Measurements from ENCODE around the gene ZSCAN4. TPM values are rescaled to one million over a fixed set of nuclear protein-coding genes. Genes with fewer than 3 reads are reported as not detected.
A peak's percentile ranks its signal among the peaks of the same experiment; 100 is the strongest.

ZSCAN4 gene
- total RNA-seq, 1 experiment from 2014 or later: not detected

GRCh38 chr19:57651654-57651996 lies 17.1 kb upstream of the ZSCAN4 start:
- H3K4ac ChIP-seq (ENCODE audit: low read depth, low read length): no peak overlapping the region
- H4K5ac ChIP-seq (ENCODE audit: insufficient read length, low read depth, low read length): no peak overlapping the region
- H2BK20ac ChIP-seq (ENCODE audit: low read depth, low read length, poor library complexity, severe bottlenecking): no peak overlapping the region
- peak overlapping the region in 1 of 2 experiments; percentile 43; a peak in 3 of 5 replicates for H3K4me3 Mint-ChIP-seq
- TF ChIP-seq CTCF (conservative IDR thresholded peaks at IDR 0.05): peak; percentile 46
- H3K4me1 ChIP-seq (ENCODE audit: insufficient read depth, low read length): peaks cover 4% of the 10 kb centered on the region; the same call in 1 of the 2 replicates
- H2BK5ac ChIP-seq (ENCODE audit: insufficient read length, low read length): no peak overlapping the region
- DNase-seq: no peak
- H4K91ac ChIP-seq (ENCODE audit: insufficient read length, low read depth, low read length): no peak overlapping the region
- H3K9ac ChIP-seq (ENCODE audit: extremely low read depth, insufficient read length, low read length): no peak overlapping the region
- H3K27me3 ChIP-seq (ENCODE audit: insufficient read depth, low read length): no peaks in the 10 kb centered on the region
- H2AK5ac ChIP-seq (ENCODE audit: insufficient read length, low read length): no peak overlapping the region
- H3K23ac ChIP-seq (ENCODE audit: insufficient read length, low read depth, low read length): no peak overlapping the region
- no peak overlapping the region for H3T11ph ChIP-seq (ENCODE audit: low read length)
- no peaks in the 10 kb centered on the region for H4K20me1 ChIP-seq (ENCODE audit: control insufficient read depth, insufficient read depth, insufficient read length)
- H2AFZ ChIP-seq (ENCODE audit: low read length): peak overlapping the region; percentile 3
- H3K14ac ChIP-seq (ENCODE audit: insufficient read depth, low read length): no peak overlapping the region
- H3K4me1 Mint-ChIP-seq: peaks cover 5 to 6% of the 10 kb centered on the region in 2 experiments; a peak in 3 of 4 replicates
- no peak overlapping the region for H2BK15ac ChIP-seq (ENCODE audit: low read depth, low read length)
- WGBS (ENCODE audit: extremely low coverage, insufficient read length, low lambda C conversion rate): no CpG with 5 or more reads among the region's 6 CpGs
- no peak overlapping the region for H2BK120ac ChIP-seq (ENCODE audit: low read depth, low read length, poor library complexity, severe bottlenecking)
- H3K36me3 Mint-ChIP-seq (ENCODE audit: insufficient read depth in 1 of 3, low read depth in 3 of 3): no peaks in the 10 kb centered on the region; a peak in 2 of 7 replicates
- H3K27ac ChIP-seq (ENCODE audit: insufficient read length, low read depth, low read length): no peak overlapping the region
- no peaks in the 10 kb centered on the region for H3K79me1 ChIP-seq (ENCODE audit: insufficient read depth, low read depth, low read length, poor library complexity, severe bottlenecking)
- no peak overlapping the region for H3K56ac ChIP-seq (ENCODE audit: insufficient read length, low read depth, low read length)
- H3K18ac ChIP-seq (ENCODE audit: insufficient read length, low read depth, low read length): no peak overlapping the region
- peak overlapping the region in 1 of 3 experiments; percentile 90; a peak in 2 of 7 replicates for H3K27ac Mint-ChIP-seq
- no peaks in the 10 kb centered on the region for H3K23me2 ChIP-seq (ENCODE audit: insufficient read length, low read depth, low read length, poor library complexity, severe bottlenecking)
- H3K9me3 ChIP-seq (ENCODE audit: control insufficient read depth, low read depth, low read length): no peaks in the 10 kb centered on the region
- H3K4me2 ChIP-seq (ENCODE audit: insufficient read depth, insufficient read length, low read length): peak overlapping the region; percentile 14
- no peak overlapping the region for H4K8ac ChIP-seq (replicated peaks; ENCODE audit: insufficient read length, low read depth, low read length)
- H2BK12ac ChIP-seq (ENCODE audit: insufficient read length, low read depth, low read length): no peak overlapping the region
- no peaks in the 10 kb centered on the region for H3K79me2 ChIP-seq (ENCODE audit: insufficient read depth, low read length)
- peaks cover 0 to 18% of the 10 kb centered on the region in 2 experiments for H3K9me3 Mint-ChIP-seq
- peaks cover 48% of the 10 kb centered on the region for H3K27me3 Mint-ChIP-seq (ENCODE audit: low read depth)

All from H9 (cell line).